GM12873 (cell line): Measurements from ENCODE around the gene SLC19A1.

Experiments used
- CTCF ChIP-seq: IDR thresholded peaks from 2 replicates; pipeline ENCODE4 v1.5.1; 2012; ENCODE audit warnings: low read depth, mild to moderate bottlenecking, moderate library complexity, low read length, control low read depth; ENCODE audit not compliant: insufficient read depth; ENCODE audit errors: missing control alignments

The SLC19A1 gene

DNA sequence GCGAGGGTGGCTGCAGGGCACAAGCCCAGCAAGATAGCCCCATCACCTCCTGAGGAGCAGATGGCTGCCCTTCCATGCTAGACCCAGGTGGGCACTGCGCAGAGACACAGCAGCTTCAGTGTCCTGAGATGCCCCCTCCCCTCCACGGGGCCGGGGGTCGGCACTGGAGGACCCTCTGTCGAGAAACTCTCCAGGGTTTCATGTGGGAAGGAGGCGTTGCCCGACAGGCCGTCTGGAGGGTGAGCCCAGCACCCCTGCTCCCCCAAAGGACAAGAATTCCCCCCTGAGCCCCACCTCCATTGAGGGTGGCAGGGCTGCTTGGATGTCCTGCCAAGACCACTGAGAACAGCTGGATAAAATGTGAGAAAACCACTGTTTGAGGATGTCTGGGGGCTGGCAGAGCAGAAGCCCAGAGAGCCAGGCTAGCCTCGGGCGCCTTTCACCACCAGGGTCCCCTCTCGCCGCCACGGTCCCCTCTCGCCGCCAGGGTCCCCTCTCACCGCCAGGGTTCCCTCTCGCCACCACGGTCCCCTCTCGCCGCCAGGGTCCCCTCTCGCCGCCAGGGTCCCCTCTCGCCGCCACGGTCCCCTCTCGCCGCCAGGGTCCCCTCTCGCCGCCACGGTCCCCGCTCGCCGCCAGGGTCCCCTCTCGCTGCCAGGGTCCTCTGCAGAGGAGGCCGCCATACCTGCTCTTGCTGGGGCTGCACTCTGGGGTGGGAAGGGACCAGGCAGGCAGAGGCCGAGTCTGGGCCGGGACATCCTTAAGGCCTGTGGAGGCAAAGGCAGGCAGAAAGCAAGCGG, 44.2 kb downstream of the SLC19A1 start:
- no peak for TF ChIP-seq CTCF

DNA sequence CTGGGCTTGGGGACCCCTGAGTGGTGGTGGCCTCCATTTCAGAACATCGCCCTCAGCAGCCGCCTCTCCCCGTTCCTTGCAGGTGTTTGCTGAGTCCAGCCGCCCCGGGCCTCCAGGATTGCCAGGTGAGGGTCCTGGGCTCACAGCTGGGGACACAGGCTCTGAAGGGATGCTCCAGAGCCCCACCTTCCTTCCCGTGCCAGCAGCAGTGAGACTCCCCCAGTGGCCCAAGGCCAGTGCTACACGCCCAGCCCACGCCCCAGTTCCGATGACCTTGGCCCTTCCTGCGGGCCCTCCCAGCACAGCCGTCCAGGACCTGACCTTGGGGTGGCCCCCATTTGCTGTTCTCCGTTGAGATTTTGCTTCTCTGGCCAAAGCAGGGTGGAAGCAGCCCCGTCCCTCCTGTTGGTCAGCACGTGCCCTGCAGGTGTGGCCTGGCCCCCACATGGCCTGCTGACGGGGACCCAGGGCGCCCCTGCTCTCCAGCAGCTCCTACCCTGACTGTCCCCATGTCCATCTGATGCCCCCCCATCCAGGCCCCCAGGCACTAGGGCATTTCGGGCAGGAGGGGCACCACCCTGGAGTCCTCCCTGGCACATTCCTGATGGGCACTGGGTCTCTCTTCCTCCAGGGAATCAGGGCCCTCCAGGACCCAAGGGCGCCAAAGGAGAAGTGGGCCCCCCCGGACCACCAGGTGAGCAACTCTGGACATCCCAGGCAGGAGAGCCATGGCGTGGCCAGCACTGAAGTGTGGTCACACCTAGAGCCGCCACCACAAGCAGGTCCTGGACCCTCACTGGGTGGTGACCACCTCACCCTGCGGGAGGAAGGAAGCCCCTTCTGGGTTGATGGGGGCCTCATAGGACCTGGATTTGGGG, 45.0 kb downstream of the SLC19A1 start:
- no peak for TF ChIP-seq CTCF

DNA sequence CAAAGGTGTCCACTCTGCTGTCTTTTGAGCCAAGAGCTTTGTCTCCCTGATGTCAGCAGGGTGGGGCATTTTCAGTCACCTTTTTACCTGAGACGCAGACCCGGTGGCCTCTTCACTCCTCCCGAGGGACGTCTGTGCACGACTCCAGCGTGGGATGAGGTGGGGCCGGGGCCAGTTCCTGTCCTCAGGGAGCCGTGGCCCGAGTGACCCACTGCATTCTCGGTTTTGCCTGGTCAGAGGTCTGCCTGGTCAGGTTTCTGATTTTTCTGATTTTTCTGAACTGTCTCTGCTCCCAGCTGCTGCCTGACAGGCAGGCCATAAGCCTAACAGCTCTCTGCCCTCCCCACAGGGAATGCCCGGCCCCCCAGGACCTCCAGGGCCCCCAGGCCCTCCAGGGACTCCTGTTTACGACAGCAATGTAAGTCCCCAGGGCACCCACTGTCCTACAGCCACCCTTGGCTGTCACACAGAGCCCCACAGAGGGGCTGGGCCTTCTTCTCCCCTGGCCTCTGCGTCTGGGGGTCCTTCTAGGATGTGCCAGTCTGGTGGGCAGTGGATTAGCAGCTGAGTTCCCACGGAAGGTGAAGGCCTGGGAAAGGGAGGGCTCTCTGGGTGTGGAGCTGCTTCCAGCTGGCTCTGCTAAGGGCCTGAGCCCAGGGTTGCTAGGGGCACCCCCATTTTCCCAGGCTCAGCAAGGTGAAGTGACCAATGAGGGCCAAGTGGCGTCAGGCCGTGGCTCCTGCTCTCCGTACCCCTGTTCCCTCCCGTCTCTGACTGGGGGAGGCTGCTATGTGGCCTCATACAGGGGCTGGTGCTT, 45.9 kb downstream of the SLC19A1 start:
- TF ChIP-seq CTCF, result no peak

DNA sequence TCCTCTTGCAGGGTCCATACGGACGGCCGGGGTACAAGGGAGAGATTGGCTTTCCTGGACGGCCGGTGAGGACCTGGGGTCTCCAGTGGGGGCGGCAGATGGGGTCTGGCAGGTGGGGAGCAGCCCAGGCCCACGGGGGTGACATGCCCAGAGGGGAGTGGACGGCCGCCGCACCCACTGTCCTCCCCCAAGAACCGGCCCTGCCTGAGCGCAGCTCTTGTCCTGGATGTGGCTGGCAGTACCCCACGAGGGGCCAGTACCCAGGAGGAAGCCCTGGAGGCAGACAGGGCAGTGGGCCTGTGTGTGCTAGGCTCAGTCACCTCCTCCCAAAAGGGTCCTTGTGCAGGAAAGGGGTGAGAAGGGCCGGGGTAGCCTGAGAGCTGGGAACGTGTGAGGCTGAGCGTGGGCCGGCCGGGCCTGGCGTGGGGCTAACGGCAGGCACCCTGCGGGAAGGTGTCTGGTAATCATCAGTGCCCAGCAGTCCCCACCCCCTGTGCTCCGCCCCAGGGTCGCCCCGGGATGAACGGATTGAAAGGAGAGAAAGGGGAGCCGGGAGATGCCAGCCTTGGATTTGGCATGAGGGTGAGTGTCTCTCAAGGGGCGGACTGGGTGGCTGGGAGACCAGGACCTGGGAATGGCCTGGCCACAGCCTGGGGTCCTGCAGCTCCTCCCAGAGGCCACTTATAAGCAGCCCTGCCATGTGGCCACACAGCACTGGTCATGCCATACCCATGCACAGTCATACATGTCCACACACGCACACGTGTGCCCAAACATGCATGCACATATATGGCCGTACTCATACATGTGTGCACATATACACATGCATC, 47.2 kb downstream of the SLC19A1 start:
- no peak for TF ChIP-seq CTCF

DNA sequence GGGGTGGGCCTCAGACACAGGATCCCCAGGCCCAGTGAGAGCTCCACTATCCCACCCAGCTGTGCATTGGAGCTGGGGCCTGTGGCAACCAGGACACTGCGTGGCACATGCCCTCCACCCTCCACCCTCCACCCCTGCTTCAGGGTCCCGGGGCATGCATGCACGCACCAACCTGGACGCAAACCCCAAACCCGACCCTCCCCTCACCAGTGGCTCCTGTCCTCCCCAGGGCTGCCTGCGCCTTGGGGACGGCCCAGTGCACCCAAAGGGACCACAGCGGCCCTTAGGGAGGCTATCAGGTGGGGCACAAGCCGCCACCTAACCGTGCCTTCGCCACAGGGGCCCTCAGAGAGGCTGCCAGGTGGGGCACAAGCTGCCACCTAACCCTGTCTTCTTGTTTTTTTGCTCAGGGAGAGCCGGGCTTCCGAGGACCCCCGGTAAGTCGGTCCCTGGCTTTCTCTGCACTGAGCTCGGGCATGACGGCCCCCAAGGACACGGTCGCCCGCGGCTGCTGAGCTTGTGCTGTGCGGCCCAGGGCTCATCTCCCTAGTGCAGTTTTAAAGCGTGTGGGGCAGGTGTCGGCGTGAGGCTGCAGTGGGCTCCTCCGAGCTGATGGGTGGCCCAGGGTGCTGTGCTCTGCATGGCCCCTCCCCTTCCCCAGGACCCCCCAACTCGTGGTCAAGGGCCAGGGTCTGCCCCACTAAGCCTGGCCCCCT, 47.9 kb downstream of the SLC19A1 start:
- no peak for TF ChIP-seq CTCF

- no peak for TF ChIP-seq CTCF
These were observed 48.7 kb downstream of the SLC19A1 start for GRCh38 chr21:45493401-45494001.
